H9 (cell line): ENCODE measurements around the gene MYLK. TPM values are rescaled to one million over a fixed set of nuclear protein-coding genes. Genes with fewer than 3 reads are reported as not detected.

Experiments used
- DNase-seq: peaks from one replicate; pipeline ENCODE4 v3.0.0-alpha.2; 2017
- H2AFZ ChIP-seq: one replicate; pipeline ENCODE4 v1.6.1; 2013; ENCODE audit warnings: mild to moderate bottlenecking, low read length, control low read depth, moderate library complexity
- H2AK5ac ChIP-seq: 2 replicates; pipeline ENCODE4 v1.6.1; 2013; ENCODE audit warnings: low read length, control low read depth, mixed read lengths; ENCODE audit not compliant: insufficient read length
- H2BK120ac ChIP-seq: one replicate; pipeline ENCODE4 v1.6.1; 2013; ENCODE audit warnings: low read depth, mild to moderate bottlenecking, low read length, control low read depth, inconsistent platforms; ENCODE audit not compliant: poor library complexity, severe bottlenecking
- H2BK12ac ChIP-seq: 2 replicates; pipeline ENCODE4 v1.6.1; 2013; ENCODE audit warnings: low read length, control low read depth, mixed read lengths, low read depth; ENCODE audit not compliant: insufficient read length
- H2BK15ac ChIP-seq: 2 replicates; pipeline ENCODE4 v1.6.1; 2013; ENCODE audit warnings: low read depth, low read length, control low read depth
- H2BK20ac ChIP-seq: one replicate; pipeline ENCODE4 v1.6.1; 2013; ENCODE audit warnings: low read depth, mild to moderate bottlenecking, low read length, control low read depth, inconsistent platforms; ENCODE audit not compliant: poor library complexity, severe bottlenecking
- H2BK5ac ChIP-seq: 2 replicates; pipeline ENCODE4 v1.6.1; 2013; ENCODE audit warnings: low read length, control low read depth, mixed read lengths; ENCODE audit not compliant: insufficient read length
- H3K14ac ChIP-seq: 2 replicates; pipeline ENCODE4 v1.6.1; 2013; ENCODE audit warnings: low read length, control low read depth; ENCODE audit not compliant: insufficient read depth
- H3K18ac ChIP-seq: 2 replicates; pipeline ENCODE4 v1.6.1; 2013; ENCODE audit warnings: low read depth, mild to moderate bottlenecking, mixed read lengths, low read length, control low read depth; ENCODE audit not compliant: insufficient read length
- H3K23ac ChIP-seq: 2 replicates; pipeline ENCODE4 v1.6.1; 2013; ENCODE audit warnings: low read length, control low read depth, mixed read lengths, low read depth; ENCODE audit not compliant: insufficient read length
- H3K23me2 ChIP-seq: 2 replicates; pipeline ENCODE4 v1.6.1; 2013; ENCODE audit warnings: low read depth, mild to moderate bottlenecking, mixed read lengths, low read length, control low read depth; ENCODE audit not compliant: insufficient read length, poor library complexity, severe bottlenecking
- H3K27ac ChIP-seq: 2 replicates; pipeline ENCODE4 v1.5.1; 2013; ENCODE audit warnings: low read length, control low read depth, mixed read lengths, low read depth; ENCODE audit not compliant: insufficient read length
- H3K27me3 ChIP-seq: 2 replicates; pipeline ENCODE4 v1.6.1; 2013; ENCODE audit warnings: low read length, control low read depth, inconsistent platforms; ENCODE audit not compliant: insufficient read depth
- H3K4ac ChIP-seq: 2 replicates; pipeline ENCODE4 v1.6.1; 2013; ENCODE audit warnings: low read depth, mild to moderate bottlenecking, control low read depth, inconsistent platforms, low read length, moderate library complexity
- H3K4me1 ChIP-seq: 2 replicates; pipeline ENCODE4 v1.6.1; 2013; ENCODE audit warnings: low read length, control low read depth, inconsistent platforms; ENCODE audit not compliant: insufficient read depth
- H3K4me2 ChIP-seq: 2 replicates; pipeline ENCODE4 v1.6.1; 2013; ENCODE audit warnings: low read length, control low read depth, mixed read lengths; ENCODE audit not compliant: insufficient read length, insufficient read depth
- H3K56ac ChIP-seq: 2 replicates; pipeline ENCODE4 v1.6.1; 2013; ENCODE audit warnings: low read depth, mild to moderate bottlenecking, mixed read lengths, low read length, control low read depth; ENCODE audit not compliant: insufficient read length
- H3K79me1 ChIP-seq: 2 replicates; pipeline ENCODE4 v1.6.1; 2013; ENCODE audit warnings: low read depth, mild to moderate bottlenecking, moderate library complexity, low read length, control low read depth, inconsistent platforms; ENCODE audit not compliant: insufficient read depth, poor library complexity, severe bottlenecking
- H3K79me2 ChIP-seq: 2 replicates; pipeline ENCODE4 v1.6.1; 2013; ENCODE audit warnings: low read length, control low read depth, inconsistent platforms; ENCODE audit not compliant: insufficient read depth
- H3K9ac ChIP-seq: 2 replicates; pipeline ENCODE4 v1.6.1; 2013; ENCODE audit warnings: low read length, control low read depth, mixed read lengths; ENCODE audit not compliant: insufficient read length; ENCODE audit errors: extremely low read depth
- H3K9me3 ChIP-seq: one replicate; pipeline ENCODE4 v1.6.1; 2013; ENCODE audit warnings: low read depth, low read length, inconsistent platforms; ENCODE audit not compliant: control insufficient read depth
- H3T11ph ChIP-seq: one replicate; pipeline ENCODE4 v1.6.1; 2013; ENCODE audit warnings: mild to moderate bottlenecking, low read length, control low read depth, inconsistent platforms
- H4K20me1 ChIP-seq: one replicate; pipeline ENCODE4 v1.6.1; 2013; ENCODE audit not compliant: control insufficient read depth, insufficient read length, insufficient read depth
- H4K5ac ChIP-seq: 2 replicates; pipeline ENCODE4 v1.6.1; 2013; ENCODE audit warnings: low read depth, mild to moderate bottlenecking, mixed read lengths, low read length, control low read depth; ENCODE audit not compliant: insufficient read length
- H4K8ac ChIP-seq: replicated peaks from 2 replicates; pipeline ENCODE4 v1.6.1; 2013; ENCODE audit warnings: low read length, control low read depth, mixed read lengths, low read depth; ENCODE audit not compliant: insufficient read length
- H4K91ac ChIP-seq: 2 replicates; pipeline ENCODE4 v1.6.1; 2013; ENCODE audit warnings: low read depth, mild to moderate bottlenecking, moderate library complexity, mixed read lengths, low read length, control low read depth; ENCODE audit not compliant: insufficient read length
- H3K27ac Mint-ChIP-seq, 3 experiments: 2 replicates in 2 of 3; 3 replicates in 1 of 3; pipeline ENCODE4 v1.8.0; 2020 to 2021; ENCODE audit warnings: mixed read lengths in 3 of 3, mild to moderate bottlenecking in 1 of 3, moderate library complexity in 1 of 3
- H3K27me3 Mint-ChIP-seq: 2 replicates; pipeline ENCODE4 v1.8.0; 2021; ENCODE audit warnings: low read depth, mild to moderate bottlenecking, moderate library complexity, mixed read lengths
- H3K36me3 Mint-ChIP-seq, 3 experiments: 2 replicates in 2 of 3; 3 replicates in 1 of 3; pipeline ENCODE4 v1.8.0; 2020 to 2021; ENCODE audit warnings: low read depth in 3 of 3, mixed read lengths in 3 of 3; ENCODE audit not compliant: insufficient read depth in 1 of 3
- H3K4me1 Mint-ChIP-seq, 2 experiments: 2 replicates each; pipeline ENCODE4 v1.8.0; 2020; ENCODE audit warnings: mixed read lengths in 2 of 2
- H3K4me3 Mint-ChIP-seq, 2 experiments: 2 replicates in 1 of 2; 3 replicates in 1 of 2; pipeline ENCODE4 v1.8.0; 2020 to 2021; ENCODE audit warnings: mild to moderate bottlenecking in 2 of 2, mixed read lengths in 2 of 2, moderate library complexity in 1 of 2
- H3K9me3 Mint-ChIP-seq, 2 experiments: 2 replicates in 1 of 2; 3 replicates in 1 of 2; pipeline ENCODE4 v1.8.0; 2020; ENCODE audit warnings: mild to moderate bottlenecking in 2 of 2, mixed read lengths in 2 of 2, moderate library complexity in 1 of 2
- WGBS: extraction: QIAGEN DNeasy Blood & Tissue Kit; methylation state at CpG from one replicate; pipeline ENCODE4 v1.1.7; 2013; ENCODE audit warnings: missing lambda C conversion rate, low lambda C conversion rate, mixed read lengths; ENCODE audit not compliant: insufficient read length; ENCODE audit errors: extremely low coverage; 5-methylcytosine and 5-hydroxymethylcytosine counted together
- total RNA-seq: library from RNA; stranded (reverse); gene quantifications from 2 replicates; pipeline ENCODE4 v1.2.1, GENCODE V29; 2021
- TF ChIP-seq, protein P1 (sequence below): fragments of 200-600 bp; sonication (generic); conservative IDR thresholded peaks from 3 replicates; pipeline ENCODE4 v1.8.0; 2021; ENCODE audit warnings: antibody characterized with exemption, mild to moderate bottlenecking

MYLK gene
- total RNA-seq, 1 experiment from 2014 or later, result 10.1 TPM

DNA sequence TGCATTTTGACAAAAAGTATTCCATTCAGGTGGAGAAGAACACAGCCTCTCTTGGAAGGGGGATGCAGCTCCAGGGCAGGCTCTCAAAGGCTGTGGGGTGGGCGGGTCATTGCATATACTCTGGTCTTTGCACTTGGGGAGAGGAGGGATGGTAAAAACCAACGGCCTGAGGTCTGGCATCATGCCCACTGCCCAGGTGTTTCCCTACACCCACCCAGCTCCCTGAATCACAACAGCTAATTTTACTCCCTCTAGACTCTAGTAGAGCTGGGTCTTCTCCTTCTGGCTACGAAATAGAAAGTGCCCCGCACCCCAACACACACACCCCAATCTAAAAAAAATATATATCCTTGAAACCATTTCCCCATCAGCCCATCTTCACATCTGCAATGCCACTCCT, 1.0 kb downstream of the MYLK start:
- Histone ChIP-seq H3K79me1 (no peaks in the 10 kb centered on the region), H4K91ac (no peak overlapping the region), H3K27ac (no peak overlapping the region), H3K23ac (no peak overlapping the region), H3K14ac (no peak overlapping the region), H3K79me2 (no peaks in the 10 kb centered on the region), H2BK12ac (no peak overlapping the region), H3K18ac (no peak overlapping the region), H3K27me3 (peaks cover 4% of the 10 kb centered on the region; the same call in 1 of the 2 replicates), H3T11ph (no peak overlapping the region), H2AFZ (no peak overlapping the region), H3K9me3 (no peaks in the 10 kb centered on the region), H2BK20ac (no peak overlapping the region), H2BK120ac (no peak overlapping the region), H4K8ac (no peak overlapping the region), H3K4me2 (peak overlapping the region; percentile 65), H3K56ac (no peak overlapping the region), H2BK15ac (no peak overlapping the region), H2AK5ac (no peak overlapping the region), H3K4ac (no peak overlapping the region), H4K5ac (no peak overlapping the region), H3K9ac (no peak overlapping the region), H4K20me1 (no peaks in the 10 kb centered on the region), H3K23me2 (peaks cover 13% of the 10 kb centered on the region), H3K4me1 (no peaks in the 10 kb centered on the region), H2BK5ac (no peak overlapping the region)
- Mint-ChIP-seq H3K36me3 (peaks cover 0 to 4% (median 2%) of the 10 kb centered on the region in 3 experiments; a peak in 2 of 7 replicates), H3K4me1 (peaks cover 21 to 26% of the 10 kb centered on the region in 2 experiments), H3K4me3 (peak overlapping the region; percentile 74 to 87), H3K27me3 (peaks cover 32% of the 10 kb centered on the region), H3K27ac (no peak overlapping the region), H3K9me3 (peaks cover 2 to 8% of the 10 kb centered on the region in 2 experiments; a peak in 3 of 5 replicates)
- no peak for DNase-seq
- WGBS, result no CpG with 5 or more reads among the region's 4 CpGs
- TF ChIP-seq, protein P1, sequence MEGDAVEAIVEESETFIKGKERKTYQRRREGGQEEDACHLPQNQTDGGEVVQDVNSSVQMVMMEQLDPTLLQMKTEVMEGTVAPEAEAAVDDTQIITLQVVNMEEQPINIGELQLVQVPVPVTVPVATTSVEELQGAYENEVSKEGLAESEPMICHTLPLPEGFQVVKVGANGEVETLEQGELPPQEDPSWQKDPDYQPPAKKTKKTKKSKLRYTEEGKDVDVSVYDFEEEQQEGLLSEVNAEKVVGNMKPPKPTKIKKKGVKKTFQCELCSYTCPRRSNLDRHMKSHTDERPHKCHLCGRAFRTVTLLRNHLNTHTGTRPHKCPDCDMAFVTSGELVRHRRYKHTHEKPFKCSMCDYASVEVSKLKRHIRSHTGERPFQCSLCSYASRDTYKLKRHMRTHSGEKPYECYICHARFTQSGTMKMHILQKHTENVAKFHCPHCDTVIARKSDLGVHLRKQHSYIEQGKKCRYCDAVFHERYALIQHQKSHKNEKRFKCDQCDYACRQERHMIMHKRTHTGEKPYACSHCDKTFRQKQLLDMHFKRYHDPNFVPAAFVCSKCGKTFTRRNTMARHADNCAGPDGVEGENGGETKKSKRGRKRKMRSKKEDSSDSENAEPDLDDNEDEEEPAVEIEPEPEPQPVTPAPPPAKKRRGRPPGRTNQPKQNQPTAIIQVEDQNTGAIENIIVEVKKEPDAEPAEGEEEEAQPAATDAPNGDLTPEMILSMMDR, result no peak
